H1 (cell line): ENCODE results near the gene MS4A18. TPM values are rescaled to one million over a fixed set of nuclear protein-coding genes. Genes with fewer than 3 reads are reported as not detected.

Experiments used
- CTCF ChIA-PET: fragments of 300-600 bp; sonication (Branson Sonifier 250); formaldehyde crosslinking; loops from one replicate; lab custom pipeline; 2021; ENCODE audit not compliant: partially characterized antibody; lab: Charles Lee
- POLR2A ChIA-PET: fragments of 300-600 bp; sonication (Branson Sonifier 250); formaldehyde crosslinking; loops from one replicate; lab custom pipeline; 2021; ENCODE audit warnings: inconsistent platforms; ENCODE audit not compliant: partially characterized antibody; lab: Charles Lee
- DNase-seq, 2 experiments: peaks; one replicate each; pipeline versions ENCODE4 v3.0.0 to v3.0.0-alpha.2; 2010 to 2022; ENCODE audit warnings: low spot score in 2 of 2, low read depth in 1 of 2, mixed read lengths in 1 of 2
- FAIRE-seq: peaks from 2 replicates; lab custom pipeline; 2011; peaks lifted over from hg19 to GRCh38; lab: Jason Lieb, UNC
- H2AFZ ChIP-seq: 2 replicates; pipeline ENCODE4 v1.8.1; 2012; ENCODE audit warnings: low read length, inconsistent platforms
- H2AK5ac ChIP-seq: 2 replicates; pipeline ENCODE4 v1.6.1; 2013; ENCODE audit warnings: low read depth, low read length
- H2BK120ac ChIP-seq: replicated peaks from 2 replicates; pipeline ENCODE3; 2013; ENCODE audit warnings: low read depth, low read length, inconsistent platforms
- H2BK12ac ChIP-seq: 2 replicates; pipeline ENCODE4 v1.6.1; 2013; ENCODE audit warnings: low read depth, low read length
- H2BK15ac ChIP-seq: 2 replicates; pipeline ENCODE4 v1.6.1; 2013; ENCODE audit warnings: low read length
- H2BK20ac ChIP-seq: 2 replicates; pipeline ENCODE4 v1.6.1; 2013; ENCODE audit warnings: low read length
- H2BK5ac ChIP-seq: 2 replicates; pipeline ENCODE4 v1.6.1; 2013; ENCODE audit warnings: low read depth, low read length
- H3K14ac ChIP-seq: 2 replicates; pipeline ENCODE4 v1.6.1; 2013; ENCODE audit warnings: inconsistent platforms; ENCODE audit not compliant: insufficient read length
- H3K18ac ChIP-seq: 2 replicates; pipeline ENCODE4 v1.6.1; 2013; ENCODE audit warnings: low read length; ENCODE audit errors: extremely low read depth
- H3K23ac ChIP-seq: 2 replicates; pipeline ENCODE4 v1.6.1; 2013; ENCODE audit warnings: inconsistent platforms; ENCODE audit not compliant: insufficient read length
- H3K23me2 ChIP-seq: 2 replicates; pipeline ENCODE4 v1.6.1; 2013; ENCODE audit warnings: low read depth, low read length
- H3K27ac ChIP-seq: 2 replicates; pipeline ENCODE4 v1.6.1; 2011; ENCODE audit warnings: low read depth, low read length, inconsistent platforms
- H3K27me3 ChIP-seq, 4 experiments: replicated peaks in 1 of 4; 1 replicate in 1 of 4; 2 replicates in 3 of 4; pipeline versions ENCODE4 v1.6.1 to v1.8.1; 2011 to 2013; ENCODE audit warnings: low read length in 3 of 4, mild to moderate bottlenecking in 3 of 4, inconsistent platforms in 2 of 4, mixed read lengths in 2 of 4, moderate library complexity in 1 of 4; ENCODE audit not compliant: control insufficient read depth in 3 of 4, insufficient read depth in 3 of 4; ENCODE audit errors: extremely low read depth in 1 of 4
- H3K36me3 ChIP-seq, 4 experiments: 2 replicates each; pipeline versions ENCODE4 v1.6.1 to v1.8.1; 2011 to 2013; ENCODE audit warnings: mild to moderate bottlenecking in 4 of 4, low read length in 3 of 4, moderate library complexity in 2 of 4, control low read depth in 1 of 4, inconsistent platforms in 1 of 4; ENCODE audit not compliant: insufficient read depth in 4 of 4, control insufficient read depth in 2 of 4
- H3K4ac ChIP-seq: replicated peaks from 2 replicates; pipeline ENCODE3; 2013; ENCODE audit warnings: low read length, low read depth, mixed read lengths, inconsistent platforms; ENCODE audit not compliant: insufficient read length
- H3K4me1 ChIP-seq, 4 experiments: replicated peaks in 1 of 4; 1 replicate in 1 of 4; 2 replicates in 3 of 4; pipeline versions ENCODE4 v1.6.1 to v1.8.1; 2011 to 2013; ENCODE audit warnings: low read length in 3 of 4, inconsistent platforms in 2 of 4, mixed read lengths in 1 of 4; ENCODE audit not compliant: insufficient read depth in 4 of 4, control insufficient read depth in 3 of 4
- H3K4me2 ChIP-seq, 2 experiments: 2 replicates each; pipeline versions ENCODE4 v1.6.1 to v1.8.1; 2011 to 2013; ENCODE audit warnings: low read depth in 2 of 2, low read length in 2 of 2, control low read depth in 1 of 2, inconsistent platforms in 1 of 2, mild to moderate bottlenecking in 1 of 2; ENCODE audit not compliant: insufficient read depth in 1 of 2
- H3K4me3 ChIP-seq, 4 experiments: fragments of 200-600, 300-600 bp in 1 of 4; sonication (generic), shearing (Covaris generic), sonication (Bioruptor Twin) in 1 of 4; 2 replicates each; pipeline versions ENCODE4 v1.5.1 to v1.8.1; 2011 to 2016; ENCODE audit warnings: low read length in 4 of 4, low read depth in 3 of 4, control low read depth in 2 of 4, inconsistent platforms in 2 of 4, mild to moderate bottlenecking in 2 of 4, mixed read lengths in 1 of 4, moderate library complexity in 1 of 4; ENCODE audit not compliant: insufficient read depth in 2 of 4; ENCODE audit errors: extremely low read depth in 1 of 4
- H3K56ac ChIP-seq: replicated peaks from 2 replicates; pipeline ENCODE3; 2013; ENCODE audit warnings: low read depth, mild to moderate bottlenecking, mixed read lengths, low read length, inconsistent platforms; ENCODE audit not compliant: insufficient read length
- H3K79me1 ChIP-seq: 2 replicates; pipeline ENCODE4 v1.6.1; 2013; ENCODE audit warnings: low read depth, low read length, control low read depth
- H3K79me2 ChIP-seq, 2 experiments: 2 replicates each; pipeline versions ENCODE4 v1.6.1 to v1.8.1; 2012 to 2013; ENCODE audit warnings: low read length in 2 of 2, mild to moderate bottlenecking in 2 of 2, inconsistent platforms in 1 of 2; ENCODE audit not compliant: insufficient read depth in 2 of 2, control insufficient read depth in 1 of 2
- H3K9ac ChIP-seq, 4 experiments: replicated peaks in 1 of 4; 1 replicate in 1 of 4; 2 replicates in 3 of 4; pipeline versions ENCODE4 v1.6.1 to v1.8.1; 2011 to 2013; ENCODE audit warnings: low read depth in 3 of 4, low read length in 3 of 4, control low read depth in 2 of 4, mild to moderate bottlenecking in 2 of 4, moderate library complexity in 2 of 4, inconsistent platforms in 1 of 4; ENCODE audit errors: extremely low read depth in 1 of 4
- H3K9me3 ChIP-seq, 2 experiments: 2 replicates each; pipeline versions ENCODE4 v1.6.1 to v1.8.1; 2012 to 2013; ENCODE audit warnings: mild to moderate bottlenecking in 2 of 2, moderate library complexity in 2 of 2, control low read depth in 1 of 2, inconsistent platforms in 1 of 2, low read depth in 1 of 2, low read length in 1 of 2, mixed read lengths in 1 of 2; ENCODE audit not compliant: insufficient read depth in 2 of 2
- H4K20me1 ChIP-seq, 2 experiments: replicated peaks in 1 of 2; 2 replicates each; pipeline versions ENCODE3 to v1.8.1; 2011 to 2013; ENCODE audit warnings: inconsistent platforms in 2 of 2, low read length in 2 of 2, mild to moderate bottlenecking in 1 of 2; ENCODE audit not compliant: insufficient read depth in 2 of 2, control insufficient read depth in 1 of 2
- H4K5ac ChIP-seq: 2 replicates; pipeline ENCODE4 v1.6.1; 2013; ENCODE audit warnings: low read length, low read depth, mixed read lengths, inconsistent platforms; ENCODE audit not compliant: insufficient read length
- H4K8ac ChIP-seq: 2 replicates; pipeline ENCODE4 v1.8.0; 2013; ENCODE audit warnings: mild to moderate bottlenecking, moderate library complexity, low read length, inconsistent platforms; ENCODE audit not compliant: insufficient read depth; ENCODE audit errors: extremely low read depth
- H4K91ac ChIP-seq: replicated peaks from 2 replicates; pipeline ENCODE3; 2013; ENCODE audit warnings: low read length, mixed read lengths, inconsistent platforms; ENCODE audit not compliant: insufficient read length
- BACH1 ChIP-seq: IDR thresholded peaks from 2 replicates; pipeline ENCODE4 v1.6.1; 2012; ENCODE audit warnings: low read length, improper control_type of control experiment
- CTBP2 ChIP-seq: IDR thresholded peaks from 2 replicates; pipeline ENCODE4 v1.7.0; 2011; ENCODE audit warnings: borderline replicate concordance, mild to moderate bottlenecking, moderate library complexity, mixed read lengths, low read length; ENCODE audit not compliant: insufficient read depth, insufficient read length
- KDM5A ChIP-seq: fragments of 200-600 bp; IDR thresholded peaks from 2 replicates; pipeline ENCODE4 v1.7.1; 2012; ENCODE audit warnings: mild to moderate bottlenecking, low read length, inconsistent platforms, mixed read lengths
- POLR2A ChIP-seq, 2 experiments: IDR thresholded peaks; 1 replicate in 1 of 2; 2 replicates in 1 of 2; pipeline ENCODE4 v1.6.1; 2011; ENCODE audit warnings: low read depth in 2 of 2, low read length in 2 of 2, mild to moderate bottlenecking in 2 of 2; ENCODE audit errors: control extremely low read depth in 1 of 2
- POU5F1 ChIP-seq: IDR thresholded peaks from 2 replicates; pipeline ENCODE4 v1.6.1; 2011; ENCODE audit warnings: low read depth, mild to moderate bottlenecking, low read length, moderate library complexity
- TCF12 ChIP-seq: IDR thresholded peaks from 2 replicates; pipeline ENCODE4 v1.6.1; 2011; ENCODE audit warnings: low read depth, mild to moderate bottlenecking, low read length
- TEAD4 ChIP-seq: IDR thresholded peaks from 2 replicates; pipeline ENCODE4 v1.6.1; 2012; ENCODE audit warnings: low read depth, low read length, inconsistent platforms, mixed read lengths
- WGBS, 2 experiments: shearing (Covaris generic) in 1 of 2; methylation state at CpG; one replicate each; pipeline versions ENCODE4 v1.1.6 to v1.1.7; 2013 to 2015; ENCODE audit warnings: low lambda C conversion rate in 2 of 2, mixed read lengths in 2 of 2, inconsistent platforms in 1 of 2, low coverage in 1 of 2, missing lambda C conversion rate in 1 of 2; ENCODE audit not compliant: insufficient replicate concordance in 2 of 2, insufficient coverage in 1 of 2, insufficient read length in 1 of 2; ENCODE audit errors: extremely low coverage in 1 of 2, missing lambda C conversion rate in 1 of 2; 5-methylcytosine and 5-hydroxymethylcytosine counted together
- polyA plus RNA-seq, 7 experiments: library from polyadenylated mRNA; depleted of rRNA in 3 of 7; stranded (reverse) in 5 of 7; unstranded in 2 of 7; fragments of >200 nt in 5 of 7; fragments of 200-250 nt in 2 of 7; gene quantifications; 1 replicate in 5 of 7; 2 replicates in 1 of 7; 4 replicates in 1 of 7; pipeline versions ENCODE4 v1.2.1 to v1.2.3, GENCODE V29; 2011 to 2013; ENCODE audit warnings: missing spikeins in 2 of 7, mixed read lengths in 2 of 7
- total RNA-seq: library from RNA; stranded (reverse); fragmentation: NEBNext Ultra II Directional; extraction: Animal tissue kit (Norgen Biotek cat#: 25700); gene quantifications from 2 replicates; pipeline ENCODE4 v1.2.1, GENCODE V29; 2021
- TF ChIP-seq, protein P1 (sequence below): IDR thresholded peaks from 2 replicates; pipeline ENCODE4 v1.6.1; 2011; ENCODE audit warnings: low read depth, mild to moderate bottlenecking, low read length; ENCODE audit not compliant: insufficient read depth
- TF ChIP-seq, protein P2 (sequence below): IDR thresholded peaks from 2 replicates; pipeline ENCODE4 v1.6.1; 2012; ENCODE audit warnings: low read length, inconsistent platforms
- TF ChIP-seq, protein P3 (sequence below): IDR thresholded peaks from 2 replicates; pipeline ENCODE4 v1.6.1; 2011; ENCODE audit warnings: low read length, improper control_type of control experiment

MS4A18 gene
- total and polyA plus RNA-seq, 2 of the 8 experiments (the other 6 are each of a cell fraction or from before 2014, with no cell fraction given): not detected

DNA sequence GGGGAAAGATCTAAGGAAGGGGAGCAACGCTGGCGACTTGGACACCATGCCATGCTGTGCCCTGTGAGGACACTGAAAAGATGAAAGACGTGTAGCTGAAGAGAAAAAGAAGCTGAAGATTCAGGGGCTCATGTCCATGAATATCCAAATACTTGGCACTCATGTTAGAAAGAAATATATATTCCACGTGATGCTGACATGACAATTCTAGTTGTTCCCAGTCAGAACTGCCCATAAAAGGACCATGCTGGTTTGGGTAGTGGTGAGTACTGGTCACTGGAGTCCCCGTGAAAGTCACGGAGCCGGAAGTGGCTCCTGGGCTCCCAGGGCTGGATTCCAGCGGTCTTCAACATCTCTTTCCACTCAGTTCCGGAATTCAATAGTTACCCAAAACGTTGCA is 42.0 kb downstream of the MS4A18 start:
- Histone ChIP-seq H3K23ac (no peak overlapping the region), H2BK12ac (no peak overlapping the region), H3K27ac (no peak overlapping the region), H2BK15ac (no peak overlapping the region), H4K8ac (no peak overlapping the region), H3K4ac (no peak overlapping the region), H3K23me2 (no peaks in the 10 kb centered on the region), H3K56ac (no peak overlapping the region), H4K5ac (no peak overlapping the region), H4K91ac (no peak overlapping the region), H3K79me2 (no peaks in the 10 kb centered on the region), H2AFZ (no peak overlapping the region), H2BK120ac (no peak overlapping the region), H2BK20ac (no peak overlapping the region), H3K4me1 (peaks cover 0 to 1% (median 0%) of the 10 kb centered on the region in 4 experiments; a peak in 1 of 7 replicates), H3K4me2 (no peak overlapping the region), H4K20me1 (no peaks in the 10 kb centered on the region), H3K27me3 (peaks cover 0 to 11% (median 6%) of the 10 kb centered on the region in 4 experiments; a peak in 3 of 7 replicates), H2AK5ac (no peak overlapping the region), H3K9ac (no peak overlapping the region), H3K4me3 (no peak overlapping the region), H3K36me3 (no peaks in the 10 kb centered on the region), H3K18ac (no peak overlapping the region), H3K14ac (no peak overlapping the region), H3K79me1 (no peaks in the 10 kb centered on the region), H2BK5ac (no peak overlapping the region), H3K9me3 (no peaks in the 10 kb centered on the region; a peak in 1 of 4 replicates)
- POLR2A ChIA-PET: interaction anchor here (1.0 kb wide), 2 partner anchors 36 to 141 kb away, joined by 3 to 4 read pairs; no protein-coding TSS in a partner anchor
- DNase-seq (no peak), FAIRE-seq (no peak)
- no peak for TF ChIP-seq TEAD4
- TF ChIP-seq, protein P1, sequence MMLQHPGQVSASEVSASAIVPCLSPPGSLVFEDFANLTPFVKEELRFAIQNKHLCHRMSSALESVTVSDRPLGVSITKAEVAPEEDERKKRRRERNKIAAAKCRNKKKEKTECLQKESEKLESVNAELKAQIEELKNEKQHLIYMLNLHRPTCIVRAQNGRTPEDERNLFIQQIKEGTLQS: no peak
- TF ChIP-seq, protein P2, sequence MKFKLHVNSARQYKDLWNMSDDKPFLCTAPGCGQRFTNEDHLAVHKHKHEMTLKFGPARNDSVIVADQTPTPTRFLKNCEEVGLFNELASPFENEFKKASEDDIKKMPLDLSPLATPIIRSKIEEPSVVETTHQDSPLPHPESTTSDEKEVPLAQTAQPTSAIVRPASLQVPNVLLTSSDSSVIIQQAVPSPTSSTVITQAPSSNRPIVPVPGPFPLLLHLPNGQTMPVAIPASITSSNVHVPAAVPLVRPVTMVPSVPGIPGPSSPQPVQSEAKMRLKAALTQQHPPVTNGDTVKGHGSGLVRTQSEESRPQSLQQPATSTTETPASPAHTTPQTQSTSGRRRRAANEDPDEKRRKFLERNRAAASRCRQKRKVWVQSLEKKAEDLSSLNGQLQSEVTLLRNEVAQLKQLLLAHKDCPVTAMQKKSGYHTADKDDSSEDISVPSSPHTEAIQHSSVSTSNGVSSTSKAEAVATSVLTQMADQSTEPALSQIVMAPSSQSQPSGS: no peak
- TF ChIP-seq CTBP2: no peak
- TF ChIP-seq, protein P3, sequence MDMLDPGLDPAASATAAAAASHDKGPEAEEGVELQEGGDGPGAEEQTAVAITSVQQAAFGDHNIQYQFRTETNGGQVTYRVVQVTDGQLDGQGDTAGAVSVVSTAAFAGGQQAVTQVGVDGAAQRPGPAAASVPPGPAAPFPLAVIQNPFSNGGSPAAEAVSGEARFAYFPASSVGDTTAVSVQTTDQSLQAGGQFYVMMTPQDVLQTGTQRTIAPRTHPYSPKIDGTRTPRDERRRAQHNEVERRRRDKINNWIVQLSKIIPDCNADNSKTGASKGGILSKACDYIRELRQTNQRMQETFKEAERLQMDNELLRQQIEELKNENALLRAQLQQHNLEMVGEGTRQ: no peak
- TF ChIP-seq BACH1: no peak
- TF ChIP-seq TCF12: no peak
- TF ChIP-seq POLR2A (IDR thresholded peaks at IDR 0.05; ENCODE audit: control extremely low read depth in 1 of 2, low read depth in 2 of 2, low read length in 2 of 2): no peak
- no peak for TF ChIP-seq POU5F1
- no peak for TF ChIP-seq KDM5A
- CTCF ChIA-PET: interaction anchor here (0.8 to 8.3 kb wide), 20 partner anchors 8 to 533 kb away, joined by 3 to 145 read pairs (median 4); partner anchors contain the start of genes MS4A15 and MS4A8
- WGBS, 2 experiments: 85% methylated on average over 10 of the region's 10 CpGs; no CpG with 5 or more reads in 1 of the 2 experiments
